ENCODE results near the gene SAPCD2. TPM values are rescaled to one million over a fixed set of nuclear protein-coding genes. Genes with fewer than 3 reads are reported as not detected.

SAPCD2 gene
- total and polyA plus RNA-seq, 2 donors from 2014 or later: 1.7 to 2.3 TPM

DNA sequence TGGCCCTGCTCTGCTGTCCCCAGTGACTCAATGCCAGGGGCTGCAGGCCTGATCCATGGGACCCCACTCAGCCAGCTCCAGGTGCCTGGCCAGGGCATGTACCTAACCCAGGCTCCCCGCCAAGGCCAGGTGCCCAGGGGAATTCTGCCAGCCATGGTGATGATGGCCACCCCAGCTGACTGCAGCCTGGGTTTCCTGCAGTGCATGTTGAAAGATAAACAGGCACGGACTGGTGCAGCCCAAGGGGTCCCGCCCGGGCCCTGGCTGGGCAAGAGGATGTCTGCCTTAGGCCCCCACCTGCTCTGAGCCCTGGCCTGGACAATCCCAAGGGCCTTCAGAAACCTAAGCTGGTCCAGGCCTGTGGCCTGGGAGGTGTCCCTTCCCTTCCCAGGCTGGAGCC is 43.5 kb downstream of the SAPCD2 start:
- intact Hi-C loops (cut with DNase I): loop anchor here (10.0 kb wide), 1 partner anchor 72 kb away; the partner anchor contains the start of gene LCN12
- TF ChIP-seq, protein P1, sequence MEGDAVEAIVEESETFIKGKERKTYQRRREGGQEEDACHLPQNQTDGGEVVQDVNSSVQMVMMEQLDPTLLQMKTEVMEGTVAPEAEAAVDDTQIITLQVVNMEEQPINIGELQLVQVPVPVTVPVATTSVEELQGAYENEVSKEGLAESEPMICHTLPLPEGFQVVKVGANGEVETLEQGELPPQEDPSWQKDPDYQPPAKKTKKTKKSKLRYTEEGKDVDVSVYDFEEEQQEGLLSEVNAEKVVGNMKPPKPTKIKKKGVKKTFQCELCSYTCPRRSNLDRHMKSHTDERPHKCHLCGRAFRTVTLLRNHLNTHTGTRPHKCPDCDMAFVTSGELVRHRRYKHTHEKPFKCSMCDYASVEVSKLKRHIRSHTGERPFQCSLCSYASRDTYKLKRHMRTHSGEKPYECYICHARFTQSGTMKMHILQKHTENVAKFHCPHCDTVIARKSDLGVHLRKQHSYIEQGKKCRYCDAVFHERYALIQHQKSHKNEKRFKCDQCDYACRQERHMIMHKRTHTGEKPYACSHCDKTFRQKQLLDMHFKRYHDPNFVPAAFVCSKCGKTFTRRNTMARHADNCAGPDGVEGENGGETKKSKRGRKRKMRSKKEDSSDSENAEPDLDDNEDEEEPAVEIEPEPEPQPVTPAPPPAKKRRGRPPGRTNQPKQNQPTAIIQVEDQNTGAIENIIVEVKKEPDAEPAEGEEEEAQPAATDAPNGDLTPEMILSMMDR (IDR thresholded peaks at IDR 0.05; ENCODE audit: borderline replicate concordance, extremely low read depth, insufficient read depth): no peak
- DNase-seq (no peak), FAIRE-seq (no peak)
- Histone ChIP-seq H3K9ac (ENCODE audit: low read length in 3 of 3) (peak overlapping the region in 1 of 3 donors; percentile 69), H3K9me3 (ENCODE audit: control insufficient read depth in 2 of 3, insufficient read depth in 1 of 3, low read length in 3 of 3) (no peaks in the 10 kb centered on the region), H3K36me3 (ENCODE audit: control insufficient read depth in 2 of 3, insufficient read depth in 3 of 3, low read length in 3 of 3) (no peaks in the 10 kb centered on the region), H3K4me3 (ENCODE audit: low read length in 3 of 3) (peak overlapping the region in 1 of 3 donors; percentile 62), H3K27ac (ENCODE audit: low read depth in 2 of 2, low read length in 2 of 2) (peak overlapping the region; percentile 22 to 54), H3K4me1 (ENCODE audit: control insufficient read depth in 2 of 3, insufficient read depth in 2 of 3, low read depth in 1 of 3, low read length in 3 of 3) (peaks cover 0 to 39% (median 20%) of the 10 kb centered on the region in 3 donors), H3K27me3 (ENCODE audit: control insufficient read depth, insufficient read depth, low read length) (no peaks in the 10 kb centered on the region)

DNA sequence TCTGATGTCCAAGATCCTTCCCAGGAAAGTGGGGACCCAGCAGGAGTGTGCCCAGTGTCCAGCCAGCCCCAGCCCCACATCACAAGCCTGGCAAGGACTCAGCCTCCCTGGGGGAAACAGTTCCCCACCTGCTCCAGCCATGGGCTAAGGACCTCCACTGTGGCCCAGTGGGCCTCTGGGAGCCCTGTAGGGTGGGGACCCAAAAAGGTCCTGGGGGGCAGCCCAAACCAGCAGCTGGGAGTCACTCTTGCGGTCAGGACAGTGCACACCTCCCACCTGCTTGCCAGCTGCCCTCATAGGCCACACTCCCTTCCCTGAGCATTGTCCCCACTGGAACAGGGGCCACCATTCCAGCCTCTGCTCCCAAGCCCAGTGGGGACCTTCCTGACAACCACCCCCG is 44.0 kb downstream of the SAPCD2 start:
- H3K9me3 ChIP-seq (ENCODE audit: control insufficient read depth in 2 of 3, insufficient read depth in 1 of 3, low read length in 3 of 3): no peaks in the 10 kb centered on the region
- peaks cover 0 to 39% (median 20%) of the 10 kb centered on the region in 3 donors for H3K4me1 ChIP-seq (ENCODE audit: control insufficient read depth in 2 of 3, insufficient read depth in 2 of 3, low read depth in 1 of 3, low read length in 3 of 3)
- no peaks in the 10 kb centered on the region for H3K36me3 ChIP-seq (ENCODE audit: control insufficient read depth in 2 of 3, insufficient read depth in 3 of 3, low read length in 3 of 3)
- intact Hi-C loops (cut with DNase I): loop anchor here (10.0 kb wide), 1 partner anchor 72 kb away; the partner anchor contains the start of gene LCN12
- TF ChIP-seq, protein P1 (IDR thresholded peaks at IDR 0.05; ENCODE audit: borderline replicate concordance, extremely low read depth, insufficient read depth): no peak
- no peak overlapping the region for H3K4me3 ChIP-seq (ENCODE audit: low read length in 3 of 3)
- FAIRE-seq (no peak), DNase-seq (no peak)
- peak overlapping the region in 1 of 3 donors; percentile 26 for H3K9ac ChIP-seq (ENCODE audit: low read length in 3 of 3)
- peak overlapping the region in 1 of 2 donors; percentile 22 for H3K27ac ChIP-seq (ENCODE audit: low read depth in 2 of 2, low read length in 2 of 2)
- no peaks in the 10 kb centered on the region for H3K27me3 ChIP-seq (ENCODE audit: control insufficient read depth, insufficient read depth, low read length)

DNA sequence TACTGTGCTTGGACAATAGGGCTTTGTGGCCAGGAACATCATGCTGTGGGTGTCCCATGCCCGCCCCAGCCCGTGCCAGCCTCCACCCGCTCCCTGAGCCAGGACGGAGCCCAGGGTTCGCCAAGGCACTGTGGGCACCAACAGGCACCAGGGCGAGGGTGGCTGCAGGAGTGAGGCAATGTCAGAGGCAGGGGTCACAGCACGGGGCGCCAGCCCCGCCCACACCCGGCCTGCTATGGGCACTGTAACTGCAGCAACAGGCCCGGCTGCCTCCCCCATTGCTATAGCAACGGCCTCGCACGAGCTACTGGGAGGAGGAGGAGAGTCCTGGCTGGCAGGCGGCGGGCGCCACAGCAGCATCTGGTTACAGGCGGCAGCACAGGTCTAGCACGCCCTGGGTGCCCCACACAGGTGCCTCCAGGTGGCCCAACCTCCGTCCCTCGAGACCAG is 44.8 kb downstream of the SAPCD2 start:
- intact Hi-C loops (cut with DNase I): loop anchor here (10.0 kb wide), 1 partner anchor 71 kb away; the partner anchor contains the start of gene LCN12
- FAIRE-seq (no peak), DNase-seq (peak; percentile 95 to 97 (median 96))
- no peaks in the 10 kb centered on the region for H3K27me3 ChIP-seq (ENCODE audit: control insufficient read depth, insufficient read depth, low read length)
- H3K27ac ChIP-seq (ENCODE audit: low read depth in 2 of 2, low read length in 2 of 2): peak overlapping the region; percentile 55 to 57
- TF ChIP-seq, protein P1 (IDR thresholded peaks at IDR 0.05; ENCODE audit: borderline replicate concordance, extremely low read depth, insufficient read depth): no peak
- no peaks in the 10 kb centered on the region for H3K36me3 ChIP-seq (ENCODE audit: control insufficient read depth in 2 of 3, insufficient read depth in 3 of 3, low read length in 3 of 3)
- no peaks in the 10 kb centered on the region for H3K9me3 ChIP-seq (ENCODE audit: control insufficient read depth in 2 of 3, insufficient read depth in 1 of 3, low read length in 3 of 3)
- peak overlapping the region in 1 of 3 donors; percentile 26 for H3K9ac ChIP-seq (ENCODE audit: low read length in 3 of 3)
- H3K4me1 ChIP-seq (ENCODE audit: control insufficient read depth in 2 of 3, insufficient read depth in 2 of 3, low read depth in 1 of 3, low read length in 3 of 3): peaks cover 0 to 38% (median 20%) of the 10 kb centered on the region in 3 donors
- no peak overlapping the region for H3K4me3 ChIP-seq (ENCODE audit: low read length in 3 of 3)
